A673 (cell line): Measurements from ENCODE around the gene CFL1.

Experiments used
- EZH2 ChIP-seq: fragments of 200-600 bp; sonication (generic); IDR thresholded peaks from 2 replicates; pipeline ENCODE4 v1.6.1; 2017; ENCODE audit warnings: borderline replicate concordance, low read depth, mild to moderate bottlenecking, mixed read lengths, antibody characterized with exemption, low read length; ENCODE audit not compliant: poor library complexity, severe bottlenecking
- TF ChIP-seq, protein P1 (sequence below): fragments of 300-800, 200-600 bp; sonication (generic); conservative IDR thresholded peaks from 2 replicates; pipeline ENCODE4 v1.5.1; 2017; ENCODE audit warnings: low read depth, mild to moderate bottlenecking, antibody characterized with exemption, low read length, moderate library complexity, mixed read lengths

DNA sequence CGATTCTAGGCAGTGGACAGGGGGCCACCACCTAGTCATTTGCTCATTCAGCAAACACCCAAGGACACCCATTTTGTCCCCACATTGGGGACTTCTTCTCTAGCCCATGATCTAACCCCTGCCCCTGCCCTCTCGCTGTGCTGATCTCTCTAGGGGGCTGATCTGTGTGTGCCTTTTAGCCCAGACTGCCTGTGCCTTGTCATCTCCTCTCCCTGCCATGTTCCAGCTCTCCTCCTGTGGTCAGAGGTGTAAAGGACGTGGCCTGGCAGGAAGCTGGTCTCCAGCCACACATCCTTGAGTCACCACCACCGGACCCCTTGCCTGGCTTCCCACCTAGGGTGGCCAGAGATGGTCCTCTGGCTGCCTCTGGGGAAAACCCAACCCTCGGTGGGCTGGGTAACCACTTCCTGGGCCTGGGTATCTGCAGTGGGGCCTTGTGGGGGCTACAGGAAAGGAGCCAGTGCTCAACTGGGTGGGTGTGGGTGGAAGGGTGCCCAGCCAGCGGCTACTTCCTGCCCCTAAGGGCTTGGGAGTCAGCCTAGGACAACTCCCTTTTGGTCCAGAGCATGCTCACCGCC lies 23.0 kb upstream of the CFL1 start:
- TF ChIP-seq, protein P1, sequence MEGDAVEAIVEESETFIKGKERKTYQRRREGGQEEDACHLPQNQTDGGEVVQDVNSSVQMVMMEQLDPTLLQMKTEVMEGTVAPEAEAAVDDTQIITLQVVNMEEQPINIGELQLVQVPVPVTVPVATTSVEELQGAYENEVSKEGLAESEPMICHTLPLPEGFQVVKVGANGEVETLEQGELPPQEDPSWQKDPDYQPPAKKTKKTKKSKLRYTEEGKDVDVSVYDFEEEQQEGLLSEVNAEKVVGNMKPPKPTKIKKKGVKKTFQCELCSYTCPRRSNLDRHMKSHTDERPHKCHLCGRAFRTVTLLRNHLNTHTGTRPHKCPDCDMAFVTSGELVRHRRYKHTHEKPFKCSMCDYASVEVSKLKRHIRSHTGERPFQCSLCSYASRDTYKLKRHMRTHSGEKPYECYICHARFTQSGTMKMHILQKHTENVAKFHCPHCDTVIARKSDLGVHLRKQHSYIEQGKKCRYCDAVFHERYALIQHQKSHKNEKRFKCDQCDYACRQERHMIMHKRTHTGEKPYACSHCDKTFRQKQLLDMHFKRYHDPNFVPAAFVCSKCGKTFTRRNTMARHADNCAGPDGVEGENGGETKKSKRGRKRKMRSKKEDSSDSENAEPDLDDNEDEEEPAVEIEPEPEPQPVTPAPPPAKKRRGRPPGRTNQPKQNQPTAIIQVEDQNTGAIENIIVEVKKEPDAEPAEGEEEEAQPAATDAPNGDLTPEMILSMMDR = no peak
- no peak for TF ChIP-seq EZH2
